Bladder microvascular endothelial cell (primary cell): Measurements from ENCODE around the gene H19. TPM values are rescaled to one million over a fixed set of nuclear protein-coding genes. Genes with fewer than 3 reads are reported as not detected.

Experiments used
- total RNA-seq: library from RNA; depleted of rRNA; stranded (reverse); fragments of >200 nt; gene quantifications from 2 replicates; pipeline ENCODE4 v1.2.3, GENCODE V29; 2014

The H19 gene
- total RNA-seq, result 131 and 217 TPM in 2 replicates

DNA sequence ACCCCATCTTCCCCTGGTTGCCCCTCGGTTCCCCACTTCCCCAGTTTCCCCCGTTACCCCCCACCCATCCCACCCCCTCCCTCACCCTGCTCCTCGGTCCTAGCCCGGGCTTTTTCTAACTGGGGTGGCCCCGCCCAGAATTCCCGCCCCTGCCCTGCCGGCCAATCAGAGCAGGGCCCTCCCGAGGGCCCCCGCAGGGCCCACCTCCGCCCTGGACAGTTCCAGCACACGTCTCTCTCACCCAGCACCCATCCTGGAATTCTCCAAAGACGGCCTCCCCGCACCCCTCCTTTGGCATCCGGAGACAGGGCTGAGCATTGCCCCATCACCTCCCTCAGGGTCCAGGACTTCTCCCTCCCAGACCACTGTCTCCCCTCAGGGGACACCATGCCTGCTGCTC, at the start of gene H19:
TSS of gene H19 (minus strand) at position 88 of the 400 bp plus-strand sequence.

DNA sequence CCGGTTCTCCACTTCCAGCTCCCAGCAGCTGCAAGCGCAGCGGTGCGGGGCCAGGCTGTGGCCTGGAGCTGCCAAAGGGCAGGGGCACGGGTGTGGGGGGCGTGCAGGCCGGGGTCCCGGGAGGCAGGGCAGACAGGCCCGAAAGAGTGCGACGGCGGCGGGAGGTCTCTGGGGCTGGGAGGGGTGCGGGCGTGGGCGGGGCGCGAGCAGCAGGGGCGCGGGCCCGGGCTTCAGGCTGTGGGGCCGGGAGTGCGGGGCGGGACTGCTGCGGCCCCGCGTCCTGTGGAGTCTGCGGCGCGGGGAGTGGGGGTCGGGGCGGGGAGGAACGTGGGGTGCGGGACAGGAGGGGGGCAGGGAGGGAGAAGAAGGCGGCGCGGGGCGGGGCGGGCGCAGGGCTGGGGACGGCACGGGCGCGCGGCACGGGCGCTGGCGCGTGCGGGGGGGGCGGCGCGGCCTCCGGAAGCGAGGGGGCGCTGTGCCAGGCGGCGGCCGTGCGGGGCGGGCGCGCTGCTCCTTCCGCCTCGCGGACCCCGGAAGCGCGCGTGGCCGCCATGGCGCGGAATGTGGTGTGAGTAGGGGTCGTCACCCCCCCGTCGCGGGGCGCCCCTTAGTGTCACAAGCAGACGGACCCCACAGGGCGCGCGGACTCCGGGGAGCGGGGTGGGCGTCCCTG, 50.7 kb downstream of the H19 start, which contains the start of gene MRPL23:
TSS of gene MRPL23 (plus strand) at position 521 of the 673 bp plus-strand sequence. CDS start at position 552, 31 bp downstream.

Other genes starting within 250 kb of the H19 start
- gene IFITM10, start 247.2 kb downstream of the H19 start, total RNA-seq, result 0.25 TPM in 1 of 2 replicates, not detected in the other
- 74.3 and 690 TPM in 2 replicates for gene CTSD, start 233.9 kb downstream of the H19 start, total RNA-seq
- gene SYT8, start 162.9 kb downstream of the H19 start, total RNA-seq, result 0.06 TPM in 1 of 2 replicates, not detected in the other
- gene TNNI2, start 158.9 kb downstream of the H19 start, total RNA-seq, result not detected in 2 replicates
- 0.31 and 0.32 TPM in 2 replicates for gene LSP1, start 144.8 kb downstream of the H19 start, total RNA-seq
- gene PRR33, start 105.9 kb downstream of the H19 start, total RNA-seq, result not detected in 2 replicates
- gene TNNT3, start 78.1 kb downstream of the H19 start, total RNA-seq, result 2.1 TPM in 1 of 2 replicates, not detected in the other
- gene MRPL23, start 50.5 kb downstream of the H19 start, total RNA-seq, result 31.6 and 125 TPM in 2 replicates
- 6.3 and 19.1 TPM in 2 replicates for gene IGF2, start 141.5 kb upstream of the H19 start, total RNA-seq
- not detected in 2 replicates for gene INS, start 163.4 kb upstream of the H19 start, total RNA-seq
- gene TH, start 174.0 kb upstream of the H19 start, total RNA-seq, result not detected in 2 replicates